Muscle of arm (tissue), 12 donors: ENCODE data around the gene CHST13. TPM values are rescaled to one million over a fixed set of nuclear protein-coding genes. Genes with fewer than 3 reads are reported as not detected.
"Not testable (repeated sequence)": the region's sequence is repeated elsewhere in the genome, so short reads cannot be mapped to it uniquely, and the experiment has no call there.

Experiments used
- DNase-seq: peaks from one replicate; pipeline ENCODE4 v3.0.0-alpha.2; 2013
- polyA plus RNA-seq, 12 donors: library from polyadenylated mRNA; unstranded; fragments of 120-200 nt; gene quantifications; one replicate each; pipeline ENCODE4 v1.2.1, GENCODE V29; 2013; ENCODE audit not compliant: insufficient read length in 12 of 12

CHST13 gene
- polyA plus RNA-seq, 12 donors, result 0.11 to 24.0 (median 0.21) TPM; not detected in 3

- no peak for DNase-seq
These were observed 58.4 kb downstream of the CHST13 start for GRCh38 chr3:126582311-126582710.

DNA sequence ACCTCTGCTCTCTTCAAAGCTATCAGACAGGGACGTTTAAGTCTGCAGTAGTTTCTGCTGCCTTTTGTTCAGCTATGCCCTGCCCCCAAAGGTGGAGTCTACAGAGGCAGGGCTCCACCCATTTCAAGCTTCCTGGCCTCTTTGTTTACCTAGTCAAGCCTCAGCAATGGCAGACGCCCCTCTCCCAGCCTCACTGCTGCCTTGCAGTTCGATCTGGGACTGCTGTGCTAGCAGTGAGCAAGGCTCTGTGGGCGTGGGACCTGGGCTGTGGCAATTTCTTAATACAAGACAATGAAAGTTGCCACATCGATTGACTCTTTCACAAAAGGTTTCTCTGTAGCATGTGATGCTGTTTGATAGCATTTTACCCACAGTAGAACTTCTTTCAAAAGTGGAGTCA is 67.6 kb downstream of the CHST13 start:
- not testable (repeated sequence) for DNase-seq

Other genes starting within 250 kb of the CHST13 start
- 1 to 10 TPM in 4 of 12 donors, under 1 TPM in 6, not detected in 2; 0.42 to 2.0 (median 0.90) TPM for gene KLF15, start 166.7 kb upstream of the CHST13 start, polyA plus RNA-seq
- gene CFAP100, start 129.2 kb upstream of the CHST13 start, polyA plus RNA-seq, result 1 to 10 TPM in 1 of 12 donors, under 1 TPM in 5, not detected in 6; 0.12 to 1.1 (median 0.93) TPM
- 10 to 100 TPM in 11 of 12 donors, not detected in 1; 16.3 to 29.1 (median 26.1) TPM for gene ZXDC, start 48.3 kb upstream of the CHST13 start, polyA plus RNA-seq
- under 1 TPM in 2 of 12 donors, not detected in 10; 0.11 to 0.19 TPM for gene UROC1, start 6.4 kb upstream of the CHST13 start, polyA plus RNA-seq
- gene C3orf22, start 34.8 kb downstream of the CHST13 start, polyA plus RNA-seq, result under 1 TPM in 1 of 12 donors, not detected in 11; 0.09 TPM
- 10 to 100 TPM in 3 of 12 donors, 1 to 10 TPM in 7, not detected in 2; 7.5 to 10.9 (median 9.5) TPM for gene TXNRD3, start 131.0 kb downstream of the CHST13 start, polyA plus RNA-seq
- 10 to 100 TPM in 2 of 12 donors, 1 to 10 TPM in 9, not detected in 1; 4.7 to 12.8 (median 7.3) TPM for gene CHCHD6, start 180.1 kb downstream of the CHST13 start, polyA plus RNA-seq